Head of caudate nucleus (tissue), 42 donors: ENCODE data around the gene SCGB2B2.
A peak's percentile ranks its signal among the peaks of the same experiment; 100 is the strongest.
"Not testable (repeated sequence)": the region's sequence is repeated elsewhere in the genome, so short reads cannot be mapped to it uniquely, and the experiment has no call there.

Source experiments
- DNase-seq, 42 donors: peaks; one replicate each; pipeline versions ENCODE4 v3.0.0 to v3.0.0-alpha.2; 2020 to 2021; ENCODE audit warnings: mixed read lengths in 7 of 42
- intact Hi-C: fragments of 100-400 bp; cut with DNase I; formaldehyde crosslinking; loops from one replicate; pipeline ENCODE4 v1.15.0; 2022

Gene SCGB2B2

DNA sequence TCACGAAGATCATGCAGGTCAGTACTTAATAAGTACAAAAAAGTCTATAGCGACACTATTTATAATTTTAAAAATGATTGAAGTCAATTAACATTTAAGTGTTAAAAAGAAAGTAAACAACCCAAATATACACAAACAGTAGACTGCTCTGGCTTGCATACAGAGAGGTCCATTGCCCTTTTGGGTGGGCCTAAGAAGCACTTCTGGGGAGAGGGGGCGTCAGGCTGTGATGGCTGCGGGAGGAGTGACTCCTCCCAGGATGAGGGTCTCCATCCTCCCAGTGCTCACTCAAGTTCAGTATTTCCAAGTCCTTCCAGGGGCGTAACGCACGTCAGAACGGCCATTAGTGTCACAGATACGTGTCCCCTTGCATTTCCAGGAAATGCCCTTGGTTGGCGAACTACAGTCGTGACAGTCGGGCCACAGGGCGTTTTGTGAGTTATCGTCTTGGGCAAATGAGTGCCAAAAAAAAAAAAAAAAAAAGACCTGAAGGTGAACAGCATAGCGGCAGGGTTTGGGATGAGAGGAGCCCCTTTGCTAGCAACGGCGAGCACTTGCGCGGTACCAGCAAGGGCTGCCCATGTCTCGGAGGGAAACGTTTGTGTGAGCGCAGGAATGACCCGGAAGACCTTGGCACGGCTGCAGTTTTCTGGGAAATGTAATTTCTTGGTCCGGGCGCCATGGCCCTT lies at the start of gene SCGB2B2:
SCGB2B2 (minus strand) TSS at position 463 of the 689 bp plus-strand sequence. CDS start 82,596 bp downstream, outside the sequence.
- intact Hi-C loops: loop anchor here (2.0 kb wide), 1 partner anchor 96 kb away; the partner anchor contains the start of gene ZNF599
- DNase-seq: peak in 41 of 42 donors; percentile 84 to 95 (median 89)

- no peak for DNase-seq
- intact Hi-C loops: no loop called here
Observed at GRCh38 chr19:34725400-34725799, 48.4 kb upstream of the SCGB2B2 start.

GRCh38 chr19:34722353-34722752 lies 45.4 kb upstream of the SCGB2B2 start:
- intact Hi-C loops: no loop called here
- DNase-seq: no peak

- intact Hi-C loops: no loop called here
Observed at GRCh38 chr19:34715357-34715756, 38.4 kb upstream of the SCGB2B2 start.

GRCh38 chr19:34713262-34713637 lies 36.3 kb upstream of the SCGB2B2 start:
- intact Hi-C loops: loop anchor here (2.0 to 5.0 kb wide), 2 partner anchors 71 to 212 kb away; no protein-coding TSS in a partner anchor
- DNase-seq: no peak

More at GRCh38 chr19:34715357-34715756, 38.4 kb upstream of the SCGB2B2 start:
- no peak for DNase-seq

GRCh38 chr19:34712395-34713261 lies 35.7 kb upstream of the SCGB2B2 start:
- intact Hi-C loops: loop anchor here (2.0 to 5.0 kb wide), 2 partner anchors 70 to 212 kb away; no protein-coding TSS in a partner anchor
- DNase-seq: peak in 35 of 42 donors; percentile 6 to 87 (median 53)

DNA sequence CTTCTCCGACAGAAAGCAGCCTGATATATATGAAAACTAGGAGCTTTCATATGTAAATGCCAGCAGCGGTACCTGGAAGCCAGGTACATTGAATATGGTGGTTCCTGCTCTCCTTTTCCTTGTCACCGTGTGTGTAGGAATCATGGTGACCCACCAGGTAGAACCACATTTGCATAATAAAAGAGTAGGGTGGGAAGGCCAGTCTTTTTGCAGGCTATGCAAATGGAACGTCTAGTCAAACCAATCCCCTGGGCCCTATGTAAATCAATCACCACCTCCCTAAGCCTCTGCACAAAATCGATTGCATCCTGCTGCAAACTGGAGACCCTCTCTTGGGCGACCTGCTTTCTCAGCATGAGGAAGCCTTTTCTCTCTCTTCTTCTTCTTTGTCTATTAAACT lies 34.9 kb upstream of the SCGB2B2 start:
- DNase-seq: no peak
- intact Hi-C loops: loop anchor here (2.0 to 5.0 kb wide), 2 partner anchors 70 to 211 kb away; no protein-coding TSS in a partner anchor

- intact Hi-C loops: no loop called here
- DNase-seq: no peak
Observed at GRCh38 chr19:34707661-34708060, 30.7 kb upstream of the SCGB2B2 start.

- intact Hi-C loops: no loop called here
- no peak for DNase-seq
Observed at GRCh38 chr19:34692549-34692948, 15.6 kb upstream of the SCGB2B2 start.

DNA sequence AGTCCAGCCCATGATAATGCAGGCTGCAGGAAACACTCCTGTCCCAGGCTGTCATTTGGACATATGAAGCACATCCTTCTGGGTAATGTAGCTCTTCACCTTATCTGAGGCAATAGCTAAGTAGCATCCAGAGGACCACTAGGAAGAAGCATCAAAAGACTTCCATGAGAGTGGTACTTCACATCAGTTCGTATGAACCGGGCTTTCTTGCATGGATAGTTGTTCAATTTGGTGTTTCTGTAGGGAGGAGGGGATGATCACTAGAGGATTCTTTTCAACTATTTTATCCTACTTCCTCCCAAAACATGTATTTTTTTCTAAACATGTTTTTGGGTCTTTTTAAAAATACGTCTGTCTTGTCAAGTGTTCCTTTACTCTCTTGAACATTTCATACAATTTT lies 13.4 kb upstream of the SCGB2B2 start:
- no peak for DNase-seq
- intact Hi-C loops: no loop called here

DNA sequence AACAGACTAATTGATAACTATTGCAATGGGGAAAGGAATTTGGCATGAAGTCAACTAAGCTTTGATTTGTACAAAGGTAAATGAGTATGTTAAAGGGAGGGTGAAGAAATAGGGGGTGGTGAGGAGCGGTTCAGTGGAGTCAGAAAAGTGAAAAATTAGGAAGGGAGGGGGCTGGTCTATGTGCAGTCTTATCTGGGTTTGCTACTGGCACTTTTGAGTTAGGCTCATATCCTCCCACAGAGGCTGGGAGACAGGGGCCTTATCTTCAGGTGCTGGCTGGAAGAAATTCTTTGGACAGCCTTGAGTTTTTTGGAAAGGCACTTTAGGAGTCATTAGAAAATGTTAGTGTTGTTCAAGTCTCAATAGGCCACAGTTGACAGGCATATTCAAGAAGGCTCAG lies 11.6 kb upstream of the SCGB2B2 start:
- DNase-seq: no peak
- intact Hi-C loops: no loop called here

- DNase-seq: no peak
- intact Hi-C loops: no loop called here
Observed at GRCh38 chr19:34687348-34687747, 10.4 kb upstream of the SCGB2B2 start.

DNA sequence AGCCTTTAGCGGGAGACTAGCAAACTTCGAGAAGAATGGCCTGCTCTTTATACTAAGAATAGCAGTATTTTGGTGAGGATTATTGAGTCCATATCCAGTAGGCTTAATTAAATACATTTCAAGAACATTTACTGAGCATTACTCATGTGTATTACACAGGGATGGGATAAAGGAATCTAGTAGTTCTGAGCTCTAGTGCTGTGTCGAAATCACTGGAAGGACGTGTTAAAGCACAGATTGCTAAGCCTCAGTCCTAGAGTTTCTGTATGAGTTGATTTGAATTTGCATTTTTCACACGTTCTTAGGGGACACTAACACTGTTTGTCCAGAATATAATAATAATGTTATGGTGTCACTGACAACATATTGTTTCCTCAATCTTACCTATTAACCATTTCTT lies 9.5 kb upstream of the SCGB2B2 start:
- DNase-seq: no peak
- intact Hi-C loops: no loop called here

DNA sequence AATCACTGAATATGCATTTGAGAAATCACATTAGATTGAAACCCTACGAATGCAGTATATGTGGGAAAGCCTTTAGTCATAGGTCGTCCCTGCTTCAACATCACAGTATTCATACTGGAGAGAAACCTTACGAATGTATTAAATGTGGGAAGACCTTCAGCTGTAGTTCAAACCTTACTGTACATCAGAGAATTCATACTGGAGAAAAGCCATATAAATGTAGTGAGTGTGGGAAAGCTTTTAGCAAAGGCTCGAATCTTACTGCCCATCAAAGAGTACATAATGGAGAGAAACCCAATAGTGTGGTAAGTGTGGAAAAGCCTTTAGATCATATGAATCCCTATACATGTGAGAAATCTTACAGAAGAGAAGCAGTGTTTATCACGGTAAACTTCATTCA lies 8.3 kb upstream of the SCGB2B2 start:
- DNase-seq, intact Hi-C loops: not testable (repeated sequence)

DNA sequence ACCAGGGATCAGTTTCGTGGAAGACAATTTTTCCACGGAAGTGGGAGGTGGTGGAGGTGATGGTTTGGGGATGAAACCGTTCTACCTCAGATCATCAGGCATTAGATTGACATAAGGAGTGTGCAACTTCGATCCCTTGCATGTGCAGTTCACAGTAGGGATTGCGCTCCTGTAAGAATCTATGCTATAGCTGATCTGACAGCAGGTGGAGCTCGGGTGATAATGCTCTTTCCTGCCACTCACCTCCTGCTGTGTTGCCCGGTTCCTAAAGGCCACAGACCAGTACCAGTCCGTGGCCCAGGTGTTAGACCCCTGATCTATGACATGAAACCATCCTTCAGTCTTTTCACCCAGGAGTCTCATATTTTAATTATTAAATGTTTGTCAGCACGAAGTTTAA lies 4.5 kb upstream of the SCGB2B2 start:
- no peak for DNase-seq

DNA sequence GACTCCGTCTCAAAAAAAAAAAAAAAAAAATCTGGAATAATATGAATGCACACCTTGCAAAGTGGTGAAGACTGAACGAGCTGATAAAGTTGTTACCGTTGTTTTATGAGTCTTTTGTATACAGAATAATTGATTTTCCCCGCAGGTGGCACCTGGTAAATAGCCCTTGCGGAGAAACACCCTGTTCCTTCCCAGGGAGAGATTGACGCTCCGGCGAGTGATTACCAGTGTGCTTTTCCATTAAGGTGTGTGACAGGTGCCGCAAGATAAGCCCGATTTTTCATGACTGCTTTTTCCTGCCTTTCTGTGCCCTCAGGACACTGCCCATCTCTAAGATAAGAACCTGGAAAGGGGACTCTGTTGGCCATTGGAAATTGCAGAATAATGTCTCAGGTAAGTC lies 1.5 kb upstream of the SCGB2B2 start:
- DNase-seq: no peak
- intact Hi-C loops: no loop called here

More for the DNA sequence above, 4.5 kb upstream of the SCGB2B2 start:
- intact Hi-C loops: no loop called here

DNA sequence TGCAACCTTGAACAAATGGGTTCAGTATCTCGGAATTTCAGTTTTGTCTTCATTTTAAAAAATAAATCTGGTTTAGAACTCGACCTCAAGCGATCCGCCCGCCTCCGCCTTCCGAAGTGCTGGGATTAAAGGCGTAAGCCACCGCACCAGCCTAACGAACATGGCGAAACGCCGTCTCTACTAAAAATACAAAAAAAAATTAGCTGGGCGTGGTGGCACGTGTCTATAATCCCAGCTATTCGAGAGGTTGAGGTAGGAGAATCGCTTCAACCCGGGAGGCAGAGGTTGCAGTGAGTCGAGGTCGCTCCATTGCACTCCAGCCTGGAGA lies 1.1 kb upstream of the SCGB2B2 start:
- intact Hi-C loops: no loop called here
- peak in 19 of 42 donors; percentile 5 to 64 (median 42) for DNase-seq

DNA sequence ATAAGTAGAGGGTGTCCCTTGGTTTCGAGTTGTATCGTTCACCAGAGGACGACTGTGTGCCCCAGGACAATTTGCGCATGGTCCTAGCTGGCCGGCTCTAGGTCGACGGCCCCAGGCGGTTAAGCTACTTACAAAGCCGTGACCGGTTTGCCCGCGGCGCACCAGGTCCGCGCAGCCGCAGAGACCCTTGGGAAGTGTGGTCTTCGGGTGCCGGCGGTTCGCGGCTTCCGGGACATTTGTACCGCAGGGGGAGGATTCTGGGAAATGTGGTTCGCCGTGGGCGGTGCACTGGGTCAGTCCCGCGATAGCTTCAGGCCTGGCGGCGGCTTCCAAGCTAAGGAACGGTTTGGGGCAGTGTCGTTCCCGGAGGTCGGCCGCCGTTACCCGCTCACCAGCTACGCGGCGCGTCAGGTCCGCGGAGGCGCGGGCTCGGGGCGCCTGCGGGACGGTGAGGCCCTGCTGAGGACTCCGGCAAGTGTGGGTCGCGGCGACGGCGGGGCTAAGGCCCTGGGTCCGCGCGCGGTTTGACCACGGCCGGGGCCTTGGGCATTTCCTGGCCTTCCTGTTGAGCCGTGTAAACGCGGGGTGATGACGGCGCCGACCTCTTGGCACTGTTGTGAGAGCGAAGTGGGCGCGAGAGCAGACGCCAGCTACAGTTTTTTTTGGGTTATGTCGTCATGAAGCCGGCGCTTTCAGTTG lies 576 bp upstream of the SCGB2B2 start, which contains the start of gene ZNF302:
ZNF302 (plus strand) TSS at position 293 of the 699 bp plus-strand sequence. CDS start 1,127 bp downstream, outside the sequence.
- intact Hi-C loops: loop anchor here (2.0 kb wide), 1 partner anchor 95 kb away; the partner anchor contains the start of gene ZNF599
- peak; percentile 93 to 98 (median 96) for DNase-seq

DNA sequence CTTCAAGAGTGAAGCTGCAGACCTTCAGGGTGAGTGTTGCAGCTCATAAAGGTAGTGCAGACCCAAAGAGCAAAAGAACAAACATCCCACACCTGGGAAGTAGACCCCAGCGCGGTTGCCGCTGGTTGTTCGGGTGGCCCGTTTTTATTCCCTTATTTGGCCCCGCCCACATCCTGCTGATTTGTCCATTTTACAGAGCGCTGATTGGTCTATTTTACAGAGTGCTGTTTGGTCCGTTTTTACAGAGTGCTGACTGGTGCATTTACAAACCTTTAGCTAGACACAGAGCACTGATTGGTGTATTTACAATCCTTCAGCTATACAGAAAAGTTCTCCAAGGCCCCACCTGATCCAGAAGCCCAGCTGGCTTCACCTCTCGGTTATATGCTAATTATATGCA lies 1.0 kb downstream of the SCGB2B2 start:
- intact Hi-C loops: loop anchor here (2.0 kb wide), 1 partner anchor 97 kb away; the partner anchor contains the start of gene ZNF599
- DNase-seq: no peak
